ENCODE measurements around the gene IRGQ.
A peak's percentile ranks its signal among the peaks of the same experiment; 100 is the strongest.

DNA sequence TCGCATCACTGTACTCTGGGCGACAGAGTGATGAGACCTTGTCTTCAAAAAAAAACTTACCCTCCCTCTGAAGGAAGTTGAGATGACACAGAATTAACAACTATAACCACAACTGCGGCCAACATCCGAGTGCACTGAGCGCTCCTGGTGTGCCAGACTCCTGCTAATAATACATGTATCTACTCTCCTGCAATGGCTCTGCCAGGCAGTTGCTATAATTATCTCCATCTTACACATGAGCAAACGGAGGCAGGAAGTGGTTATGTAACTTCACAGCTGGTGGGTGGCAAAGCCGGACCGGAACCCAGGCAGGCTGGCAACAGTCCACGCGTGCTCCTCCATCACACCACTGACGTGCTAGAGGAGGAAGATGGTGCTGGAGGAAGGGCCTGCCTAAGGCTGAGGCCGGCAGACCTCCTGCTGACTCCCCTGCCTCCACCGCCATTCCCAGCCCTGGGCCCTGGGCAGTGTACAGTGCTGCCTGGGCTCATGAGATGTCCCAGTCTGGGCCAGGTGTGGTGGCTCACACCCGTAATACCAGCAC, 33.2 kb downstream of the IRGQ start:
- TF ChIP-seq, protein P1, sequence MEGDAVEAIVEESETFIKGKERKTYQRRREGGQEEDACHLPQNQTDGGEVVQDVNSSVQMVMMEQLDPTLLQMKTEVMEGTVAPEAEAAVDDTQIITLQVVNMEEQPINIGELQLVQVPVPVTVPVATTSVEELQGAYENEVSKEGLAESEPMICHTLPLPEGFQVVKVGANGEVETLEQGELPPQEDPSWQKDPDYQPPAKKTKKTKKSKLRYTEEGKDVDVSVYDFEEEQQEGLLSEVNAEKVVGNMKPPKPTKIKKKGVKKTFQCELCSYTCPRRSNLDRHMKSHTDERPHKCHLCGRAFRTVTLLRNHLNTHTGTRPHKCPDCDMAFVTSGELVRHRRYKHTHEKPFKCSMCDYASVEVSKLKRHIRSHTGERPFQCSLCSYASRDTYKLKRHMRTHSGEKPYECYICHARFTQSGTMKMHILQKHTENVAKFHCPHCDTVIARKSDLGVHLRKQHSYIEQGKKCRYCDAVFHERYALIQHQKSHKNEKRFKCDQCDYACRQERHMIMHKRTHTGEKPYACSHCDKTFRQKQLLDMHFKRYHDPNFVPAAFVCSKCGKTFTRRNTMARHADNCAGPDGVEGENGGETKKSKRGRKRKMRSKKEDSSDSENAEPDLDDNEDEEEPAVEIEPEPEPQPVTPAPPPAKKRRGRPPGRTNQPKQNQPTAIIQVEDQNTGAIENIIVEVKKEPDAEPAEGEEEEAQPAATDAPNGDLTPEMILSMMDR (IDR thresholded peaks at IDR 0.05), result no peak
- peak in 1 of 2 donors; percentile 54 for TF ChIP-seq POLR2A (IDR thresholded peaks at IDR 0.05)
